Choroid plexus epithelial cell (primary cell): Measurements from ENCODE around the gene SEPTIN2.
A peak's percentile ranks its signal among the peaks of the same experiment; 100 is the strongest.
"Not testable (repeated sequence)": the region's sequence is repeated elsewhere in the genome, so short reads cannot be mapped to it uniquely, and the experiment has no call there.

Experiments used
- DNase-seq: peaks from one replicate; pipeline ENCODE4 v3.0.0-alpha.2; 2010; ENCODE audit warnings: low read depth
- H3K4me3 ChIP-seq: 2 replicates; pipeline ENCODE4 v1.5.1; 2011; ENCODE audit warnings: low read depth, mild to moderate bottlenecking, control low read depth, low read length, moderate library complexity
- TF ChIP-seq, protein P1 (sequence below): conservative IDR thresholded peaks from 2 replicates; pipeline ENCODE4 v1.5.1; 2011; ENCODE audit warnings: low read depth, mild to moderate bottlenecking, control low read depth, inconsistent platforms, low read length, moderate library complexity

Gene SEPTIN2

GRCh38 chr2:241390301-241391206 lies 74.8 kb downstream of the SEPTIN2 start:
- DNase-seq: no peak
- H3K4me3 ChIP-seq: no peak overlapping the region
- TF ChIP-seq, protein P1, sequence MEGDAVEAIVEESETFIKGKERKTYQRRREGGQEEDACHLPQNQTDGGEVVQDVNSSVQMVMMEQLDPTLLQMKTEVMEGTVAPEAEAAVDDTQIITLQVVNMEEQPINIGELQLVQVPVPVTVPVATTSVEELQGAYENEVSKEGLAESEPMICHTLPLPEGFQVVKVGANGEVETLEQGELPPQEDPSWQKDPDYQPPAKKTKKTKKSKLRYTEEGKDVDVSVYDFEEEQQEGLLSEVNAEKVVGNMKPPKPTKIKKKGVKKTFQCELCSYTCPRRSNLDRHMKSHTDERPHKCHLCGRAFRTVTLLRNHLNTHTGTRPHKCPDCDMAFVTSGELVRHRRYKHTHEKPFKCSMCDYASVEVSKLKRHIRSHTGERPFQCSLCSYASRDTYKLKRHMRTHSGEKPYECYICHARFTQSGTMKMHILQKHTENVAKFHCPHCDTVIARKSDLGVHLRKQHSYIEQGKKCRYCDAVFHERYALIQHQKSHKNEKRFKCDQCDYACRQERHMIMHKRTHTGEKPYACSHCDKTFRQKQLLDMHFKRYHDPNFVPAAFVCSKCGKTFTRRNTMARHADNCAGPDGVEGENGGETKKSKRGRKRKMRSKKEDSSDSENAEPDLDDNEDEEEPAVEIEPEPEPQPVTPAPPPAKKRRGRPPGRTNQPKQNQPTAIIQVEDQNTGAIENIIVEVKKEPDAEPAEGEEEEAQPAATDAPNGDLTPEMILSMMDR: no peak

DNA sequence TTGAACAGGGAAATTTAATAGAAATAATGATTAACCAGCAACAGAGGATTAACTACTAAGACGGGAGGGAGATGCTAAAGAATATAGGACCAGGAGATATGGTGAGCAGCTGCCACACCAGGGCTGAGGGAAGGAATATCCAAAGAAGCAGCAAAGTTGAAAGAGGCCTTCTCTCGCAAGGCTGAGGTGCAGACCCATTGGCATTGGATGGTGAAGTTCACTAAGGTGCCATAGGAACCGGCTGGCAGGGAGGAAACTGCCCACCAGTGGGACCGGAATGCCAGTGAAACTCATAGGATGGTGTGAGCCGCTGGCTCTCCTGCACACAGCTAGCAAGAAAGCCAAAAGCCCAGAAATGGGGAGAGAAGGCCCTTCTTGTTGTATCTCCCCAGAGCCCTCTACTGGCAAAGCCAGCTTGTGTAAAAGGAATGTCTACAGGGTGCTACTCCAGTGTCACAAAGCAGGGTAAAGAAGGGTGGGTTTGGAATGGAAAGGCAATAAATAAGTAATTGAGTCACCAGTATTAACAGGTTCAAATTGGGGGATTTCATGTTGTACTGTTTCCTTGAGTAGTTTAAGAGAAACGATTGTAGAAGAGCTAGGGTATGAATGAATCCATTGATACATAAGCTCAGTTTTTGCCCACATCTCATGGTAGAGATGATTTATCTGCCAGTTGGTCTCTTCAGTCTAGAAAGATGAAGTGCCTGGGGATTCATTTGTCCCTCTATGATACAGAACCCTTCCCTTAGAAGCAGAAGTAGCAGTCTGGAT lies 76.4 kb downstream of the SEPTIN2 start:
- DNase-seq: peak; percentile 59
- TF ChIP-seq, protein P1: peak; percentile 62

GRCh38 chr2:241392753-241393152 lies 77.0 kb downstream of the SEPTIN2 start:
- DNase-seq, H3K4me3 ChIP-seq: not testable (repeated sequence)

More for the DNA sequence above, 76.4 kb downstream of the SEPTIN2 start:
- no peak overlapping the region for H3K4me3 ChIP-seq

DNA sequence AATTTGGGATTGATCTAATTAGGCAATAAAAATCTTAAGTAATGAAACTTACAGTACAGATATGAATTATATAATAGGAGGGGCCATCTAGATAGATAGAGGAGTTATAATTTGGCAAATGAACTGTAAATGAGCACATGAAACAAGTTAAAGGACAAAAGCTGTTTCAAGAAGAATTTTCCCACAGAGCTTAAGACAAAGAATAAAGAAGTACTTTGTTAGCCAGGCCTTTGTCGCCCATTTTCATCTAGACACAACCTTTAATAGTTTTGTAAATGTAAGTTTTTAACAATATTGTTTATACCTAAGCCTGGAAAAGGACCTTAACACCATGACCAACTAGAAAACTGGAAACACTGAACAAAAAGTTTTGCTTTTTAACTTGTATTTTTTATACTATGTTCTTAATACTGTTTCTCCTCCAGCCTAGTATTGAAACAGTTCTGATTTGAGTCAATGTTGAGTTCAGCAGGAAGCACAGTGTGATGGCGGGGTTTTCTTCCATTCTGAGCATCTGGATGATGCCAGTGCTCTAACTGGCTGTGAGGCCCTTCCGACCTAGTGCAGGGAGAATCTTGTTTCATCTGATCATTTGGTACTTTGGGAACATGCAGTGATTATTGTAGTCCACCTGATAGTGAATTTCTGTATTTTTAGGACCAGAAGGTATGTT lies 77.9 kb downstream of the SEPTIN2 start:
- no peak for DNase-seq
- TF ChIP-seq, protein P1: no peak
- no peak overlapping the region for H3K4me3 ChIP-seq

- not testable (repeated sequence) for H3K4me3 ChIP-seq, DNase-seq
These were observed 81.1 kb downstream of the SEPTIN2 start for GRCh38 chr2:241396809-241397208.

- TF ChIP-seq, protein P1: no peak
- no peak overlapping the region for H3K4me3 ChIP-seq
- DNase-seq: no peak
These were observed 84.5 kb downstream of the SEPTIN2 start for GRCh38 chr2:241399941-241400922.
